HG03139 (cell line): ENCODE results near the gene MBTPS1.

ENCODE experiments used
- ATAC-seq: cut with Tn5 transposase; IDR thresholded peaks from one replicate; pipeline ENCODE4 v1.9.1; 2021; ENCODE audit not compliant: unreplicated experiment

Gene MBTPS1

DNA sequence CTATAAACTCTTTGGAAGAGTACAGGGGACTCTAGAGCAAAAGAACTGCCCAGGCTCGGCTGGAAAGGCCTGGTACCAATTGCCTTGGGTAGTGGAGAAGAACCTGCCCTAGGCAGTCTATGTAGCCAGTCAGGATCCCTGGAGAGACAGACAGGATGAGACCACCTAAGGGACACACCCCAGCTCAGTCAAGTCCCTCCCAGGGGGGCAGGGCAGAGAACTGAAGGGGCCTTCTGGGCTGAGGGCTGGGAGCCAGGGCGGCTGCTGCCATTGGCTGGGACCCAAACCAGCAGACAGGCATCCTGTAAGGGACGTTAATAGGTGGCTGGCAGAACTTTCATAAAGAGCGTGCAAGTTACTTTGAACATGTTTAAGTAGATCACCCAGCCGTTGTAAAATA, 61.4 kb downstream of the MBTPS1 start:
- no peak for ATAC-seq

DNA sequence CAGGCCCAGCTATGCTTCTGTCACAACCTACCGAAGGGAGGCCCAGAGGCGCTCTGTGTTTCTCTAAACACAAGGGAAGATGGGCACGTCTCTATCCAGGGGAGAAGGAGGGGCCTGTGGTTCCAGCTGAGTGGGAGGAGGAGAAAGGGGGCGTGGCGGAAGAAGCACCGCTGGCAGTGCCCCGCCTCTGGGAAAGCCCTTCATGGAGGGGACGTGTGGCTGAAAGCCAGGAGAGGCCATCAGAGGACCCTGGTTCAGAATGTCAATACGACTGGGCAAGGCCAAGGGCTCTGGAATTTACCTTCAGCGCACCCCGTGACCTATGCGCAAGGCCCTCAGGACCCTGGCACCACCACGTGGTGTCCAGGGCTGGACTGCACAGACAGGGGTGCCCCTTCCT, 61.8 kb downstream of the MBTPS1 start:
- no peak for ATAC-seq

DNA sequence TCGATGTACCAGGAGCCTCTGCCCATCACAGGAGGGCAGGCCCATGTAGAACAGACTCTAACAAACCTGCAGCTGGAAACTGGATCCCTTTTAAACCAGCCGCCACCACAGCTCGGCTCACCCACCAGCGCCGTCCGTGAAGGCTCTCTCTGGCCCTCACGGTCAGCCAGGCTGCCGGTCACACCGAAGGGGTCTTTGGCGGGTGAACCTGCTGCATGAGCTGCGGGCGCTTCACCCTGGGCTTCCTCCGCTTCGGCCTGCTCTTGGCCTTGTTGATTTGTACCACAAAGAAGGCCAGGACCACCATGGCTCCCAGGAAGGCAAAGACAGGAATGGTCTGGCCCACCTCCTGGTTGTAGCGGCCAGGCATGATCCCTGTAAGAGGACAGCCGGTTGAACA, 62.5 kb downstream of the MBTPS1 start:
- ATAC-seq = no peak

DNA sequence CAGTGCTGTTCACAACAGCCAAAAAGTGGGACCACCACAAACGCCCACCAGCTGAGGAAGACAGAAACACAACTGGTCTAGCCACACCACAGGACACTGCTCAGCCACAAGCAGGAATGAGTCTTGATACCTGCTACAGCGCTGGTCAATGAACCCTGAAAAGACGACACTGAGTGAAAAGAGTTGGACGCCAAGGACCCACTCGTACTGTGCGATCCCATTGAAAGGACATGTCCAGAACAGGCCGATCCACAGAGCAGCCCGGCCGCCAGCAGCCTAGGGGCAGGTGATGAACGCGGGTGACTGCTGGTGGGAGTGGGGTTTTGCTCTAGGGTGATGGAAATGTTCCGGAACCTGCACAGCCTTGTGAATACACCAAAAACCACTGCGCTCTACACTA, 63.5 kb downstream of the MBTPS1 start:
- no peak for ATAC-seq

DNA sequence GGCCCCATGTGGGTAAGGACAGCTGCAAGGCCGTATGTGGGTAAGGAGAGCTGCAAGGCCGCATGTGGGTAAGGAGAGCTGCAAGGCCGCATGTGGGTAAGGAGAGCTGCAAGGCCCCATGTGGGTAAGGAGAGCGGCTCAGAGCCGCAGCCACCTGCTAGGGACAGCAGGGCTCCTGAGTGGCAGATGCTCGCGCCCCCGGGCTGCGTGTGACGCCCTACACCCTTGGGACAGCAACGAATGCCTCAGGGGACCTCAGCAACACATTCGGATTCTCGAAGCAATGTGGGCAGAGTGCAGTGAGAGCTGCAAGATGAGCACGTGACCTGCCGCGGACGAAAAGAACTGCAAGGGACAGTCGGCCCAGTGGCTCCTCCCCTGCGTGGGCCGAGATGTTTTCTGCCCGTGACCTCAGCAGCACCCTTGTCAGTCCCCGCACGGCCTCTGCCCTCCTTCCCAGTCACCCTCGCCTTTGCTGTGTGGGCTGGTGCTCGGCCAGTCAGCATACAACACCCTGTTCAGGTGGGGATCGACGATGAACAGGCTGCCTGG, 64.6 kb downstream of the MBTPS1 start:
- ATAC-seq = no peak

DNA sequence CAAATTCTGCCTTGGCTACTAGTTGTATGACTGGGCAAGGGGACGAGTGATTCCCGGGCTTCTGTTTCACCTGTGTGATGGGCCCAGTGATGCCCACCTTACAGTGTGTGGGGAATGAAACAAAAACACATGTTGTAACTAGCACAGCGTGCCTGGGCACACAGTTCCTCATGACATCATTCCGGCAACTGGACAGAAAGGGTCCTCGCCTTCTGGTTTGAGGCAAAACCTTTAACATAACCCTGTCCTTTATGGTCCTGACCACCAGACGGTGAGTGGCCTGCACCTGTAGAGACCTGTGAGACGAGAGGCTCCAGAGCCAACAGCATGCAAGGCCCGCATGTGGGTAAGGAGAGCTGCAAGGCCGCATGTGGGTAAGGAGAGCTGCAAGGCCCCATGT, 66.4 kb downstream of the MBTPS1 start:
- no peak for ATAC-seq

DNA sequence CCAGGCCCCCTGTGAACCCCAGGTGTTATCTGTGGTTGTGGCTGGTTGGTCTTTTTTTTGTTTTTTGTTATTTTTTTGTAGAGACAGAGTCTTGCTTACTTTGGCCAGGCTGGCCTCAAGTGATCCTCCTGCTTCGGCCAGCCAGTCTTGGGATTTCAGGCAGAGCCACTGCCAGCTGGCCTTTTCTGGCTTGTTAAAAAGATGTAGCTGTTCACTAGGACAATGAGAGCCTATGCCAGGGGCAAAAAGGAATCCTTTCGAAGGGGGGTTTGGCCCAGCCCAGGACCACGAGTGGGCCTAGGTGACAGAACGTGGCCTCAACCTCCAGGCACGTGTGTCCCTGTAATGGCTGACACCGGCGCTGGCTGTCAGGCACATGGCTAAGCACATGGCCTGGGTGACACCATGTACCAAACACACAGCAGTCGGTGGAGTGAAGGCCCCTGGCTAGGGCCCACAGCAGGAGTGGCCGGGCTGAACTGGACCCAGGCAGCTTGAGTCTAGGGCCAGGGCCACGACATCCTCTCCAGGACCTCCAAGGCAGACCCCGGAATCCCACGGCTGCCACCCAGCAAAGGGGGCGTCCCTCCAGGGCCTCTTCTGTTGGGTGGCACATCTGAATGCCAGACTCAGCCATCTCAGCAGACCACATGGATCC, 67.2 kb downstream of the MBTPS1 start:
- no peak for ATAC-seq

DNA sequence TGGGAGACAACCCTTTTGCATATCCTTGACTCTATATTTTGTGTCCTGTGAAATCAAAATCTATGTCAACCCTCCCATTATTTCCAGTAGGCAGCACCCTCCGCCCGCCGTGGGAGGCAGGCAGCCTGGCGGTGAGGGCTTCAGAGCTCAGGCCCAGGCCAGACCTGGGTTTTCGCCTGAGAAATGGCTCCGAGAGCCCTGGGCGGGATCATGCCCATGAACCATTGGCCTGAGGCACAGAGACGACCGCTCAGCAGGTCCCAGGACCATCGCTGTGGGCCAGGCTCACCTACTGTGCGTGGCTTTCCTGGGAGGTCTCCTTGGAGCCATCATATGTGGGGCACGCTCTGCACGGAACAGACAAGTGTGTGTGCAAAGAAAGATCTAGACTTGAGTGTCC, 67.9 kb downstream of the MBTPS1 start:
- ATAC-seq = no peak

DNA sequence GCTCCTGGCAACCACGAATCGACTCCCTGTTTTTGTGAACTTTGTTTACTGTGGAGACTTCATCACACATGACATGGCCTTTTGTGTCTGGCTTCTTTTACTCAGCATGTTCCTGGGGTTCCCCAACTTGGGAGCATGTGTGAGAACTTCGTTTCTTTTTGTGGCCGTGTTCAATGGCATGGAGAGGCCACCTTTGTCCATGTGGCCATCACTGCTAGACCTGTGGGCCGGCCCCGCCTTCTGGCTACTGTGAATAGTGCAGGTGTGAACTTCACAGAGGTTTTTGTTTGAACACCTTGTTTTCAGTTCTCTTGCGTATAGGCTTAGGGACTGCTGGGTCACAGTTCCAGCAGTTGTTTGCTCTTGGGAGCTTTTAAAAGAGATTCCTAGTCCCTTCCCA, 68.5 kb downstream of the MBTPS1 start:
- no peak for ATAC-seq

DNA sequence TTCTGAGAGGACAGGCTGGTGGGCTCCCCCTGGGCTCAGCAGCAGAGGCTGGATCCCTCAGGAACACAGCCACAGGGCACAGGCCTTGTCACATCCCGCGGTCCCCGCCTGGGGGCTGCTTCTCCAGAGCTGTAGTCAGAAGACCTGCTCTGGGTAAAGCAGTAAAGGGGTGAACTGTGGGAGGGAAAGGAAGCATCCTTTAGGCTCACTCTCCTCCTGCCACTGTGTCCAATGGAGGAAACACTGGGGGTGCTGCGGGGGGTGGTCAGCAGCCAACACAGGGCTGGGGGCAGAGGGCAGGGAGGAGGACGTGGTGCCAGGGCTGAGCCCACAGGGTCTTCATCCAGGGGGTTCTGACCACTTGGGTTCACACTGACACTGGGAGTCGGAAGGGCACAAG, 69.1 kb downstream of the MBTPS1 start:
- no peak for ATAC-seq

DNA sequence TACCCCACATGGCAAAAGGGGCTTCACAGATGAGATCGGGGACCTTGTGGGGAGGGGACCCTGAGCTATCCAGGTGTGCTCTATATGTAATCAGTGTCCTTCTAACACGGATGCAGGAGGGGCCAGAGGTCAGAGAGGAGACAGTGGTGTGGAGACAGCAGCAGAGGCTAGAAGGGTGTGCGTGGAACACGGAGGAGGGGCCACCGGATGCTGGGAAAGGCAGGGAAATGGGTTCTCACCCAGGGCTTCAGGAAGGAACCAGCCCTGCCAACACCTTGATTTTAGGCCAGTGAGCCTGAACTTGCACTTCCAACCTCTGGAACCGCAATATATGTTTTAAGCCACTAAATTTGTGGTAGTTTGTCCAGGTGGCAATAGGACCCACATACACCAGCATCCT, 69.5 kb downstream of the MBTPS1 start:
- no peak for ATAC-seq

DNA sequence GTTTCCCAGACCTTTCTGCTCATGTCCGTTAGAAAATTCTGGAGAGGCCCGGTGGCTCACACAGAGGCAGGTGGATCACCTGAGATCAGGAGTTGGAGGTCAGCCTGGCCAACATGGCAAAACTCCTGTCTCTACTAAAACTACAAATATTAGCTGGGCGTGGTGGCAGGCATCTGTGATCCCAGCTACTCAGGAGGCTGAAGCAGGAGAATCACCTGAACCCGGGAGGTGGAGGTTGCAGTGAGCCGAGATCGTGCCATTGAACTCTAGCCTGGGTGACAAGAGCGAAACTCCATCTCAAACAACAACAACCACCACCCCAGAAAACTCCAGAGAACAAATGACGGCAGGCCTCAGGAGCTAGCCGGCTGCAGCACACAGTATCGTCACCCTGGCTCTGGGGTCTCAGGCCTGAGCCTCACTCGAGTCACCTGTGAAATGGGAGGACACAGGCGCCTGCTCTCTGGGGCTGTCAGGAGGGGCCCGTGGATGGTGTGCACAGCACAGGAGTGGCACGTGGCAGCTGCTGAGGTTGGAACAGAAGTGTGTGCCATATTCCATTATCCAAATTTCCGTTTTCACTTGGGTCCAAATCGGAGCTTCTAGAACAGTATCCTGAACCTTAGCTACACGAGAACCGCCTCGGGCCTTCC, 70.8 kb downstream of the MBTPS1 start:
- ATAC-seq = no peak

DNA sequence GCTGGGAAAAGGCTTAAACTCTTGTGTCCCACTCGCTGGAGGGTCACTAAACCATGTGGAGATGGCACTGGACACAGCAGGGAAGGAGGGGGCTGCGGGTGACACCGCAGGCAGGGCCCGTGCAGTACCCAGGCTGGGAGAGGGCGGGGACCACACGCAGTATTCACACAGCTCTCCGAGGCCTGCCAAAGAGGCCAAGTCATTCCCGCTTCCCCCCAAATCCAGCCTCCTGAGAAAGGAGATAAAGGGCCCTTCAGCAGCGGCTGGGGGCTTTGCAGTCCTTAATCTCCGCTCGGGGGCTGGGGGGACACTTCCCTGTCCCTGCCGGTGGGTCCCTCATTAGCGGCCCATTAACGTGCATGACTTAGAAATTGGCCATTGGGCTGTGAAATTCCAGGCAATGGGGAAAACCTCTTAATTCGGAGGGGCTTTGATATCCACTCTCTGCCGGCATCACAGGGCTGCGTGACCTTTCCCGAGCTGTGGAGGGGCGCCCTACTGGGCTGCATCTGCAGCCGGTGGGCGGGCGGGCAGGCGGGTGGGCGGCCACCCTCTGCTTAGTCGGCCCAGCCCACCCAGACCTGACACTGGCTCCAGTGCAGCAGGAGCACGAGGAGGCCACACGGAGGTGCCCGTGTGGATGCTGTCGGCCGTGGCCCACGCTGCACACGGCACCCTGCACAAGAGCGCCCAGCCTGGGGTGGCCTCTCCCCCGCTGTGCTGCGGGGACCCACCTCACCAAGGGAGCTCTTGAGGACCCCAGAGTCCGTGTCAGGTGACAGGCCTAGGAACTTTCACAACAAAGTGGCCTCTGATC, 71.5 kb downstream of the MBTPS1 start:
- ATAC-seq = no peak

DNA sequence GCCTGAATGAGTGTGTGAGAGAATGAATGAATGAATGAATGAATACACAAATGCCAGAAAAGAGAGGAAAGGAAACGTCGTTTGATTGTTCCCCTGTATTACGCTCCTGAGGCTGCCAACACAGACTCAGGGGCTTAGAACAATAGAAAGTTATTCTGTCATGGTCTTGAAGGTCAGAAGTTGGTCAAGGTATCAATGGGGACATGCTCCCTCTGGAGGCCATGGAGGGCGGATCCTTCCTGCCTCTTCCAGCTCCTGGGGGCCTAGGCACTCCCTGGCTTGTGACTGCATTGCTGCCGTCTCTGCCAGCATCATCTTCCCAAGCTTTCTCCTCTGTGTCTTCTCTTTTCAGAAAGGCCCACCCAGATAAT, 72.6 kb downstream of the MBTPS1 start:
- ATAC-seq = no peak

DNA sequence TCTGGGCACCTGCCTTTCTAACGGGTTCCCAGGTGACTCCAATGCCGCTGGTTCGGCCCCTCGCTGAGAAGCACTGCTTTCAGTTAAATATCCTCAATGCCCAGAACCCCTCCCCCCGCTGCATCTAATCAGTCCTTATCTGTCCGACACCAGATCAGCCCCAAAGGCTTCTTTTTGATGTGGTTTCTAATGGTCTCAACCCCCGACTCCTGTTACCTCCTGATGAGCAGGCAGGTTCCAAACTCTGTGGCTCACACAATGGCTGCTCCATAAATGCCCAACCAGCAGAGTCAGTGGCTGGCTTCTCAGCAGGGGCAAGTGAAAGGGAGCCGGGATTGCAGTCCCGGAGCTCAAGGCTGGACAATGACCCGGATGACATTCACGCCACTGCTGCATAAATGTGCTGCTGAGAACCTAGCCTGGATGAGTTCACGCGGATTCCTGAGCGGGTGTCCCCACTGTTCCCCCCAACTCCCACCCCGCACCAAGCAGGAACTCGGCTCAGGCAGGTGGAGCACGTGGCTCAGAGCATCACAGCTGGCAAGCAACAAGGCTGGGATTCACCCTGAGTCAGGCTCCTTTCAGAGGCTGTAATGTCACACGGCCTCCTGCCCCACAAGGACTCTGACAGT, 73.1 kb downstream of the MBTPS1 start:
- no peak for ATAC-seq

DNA sequence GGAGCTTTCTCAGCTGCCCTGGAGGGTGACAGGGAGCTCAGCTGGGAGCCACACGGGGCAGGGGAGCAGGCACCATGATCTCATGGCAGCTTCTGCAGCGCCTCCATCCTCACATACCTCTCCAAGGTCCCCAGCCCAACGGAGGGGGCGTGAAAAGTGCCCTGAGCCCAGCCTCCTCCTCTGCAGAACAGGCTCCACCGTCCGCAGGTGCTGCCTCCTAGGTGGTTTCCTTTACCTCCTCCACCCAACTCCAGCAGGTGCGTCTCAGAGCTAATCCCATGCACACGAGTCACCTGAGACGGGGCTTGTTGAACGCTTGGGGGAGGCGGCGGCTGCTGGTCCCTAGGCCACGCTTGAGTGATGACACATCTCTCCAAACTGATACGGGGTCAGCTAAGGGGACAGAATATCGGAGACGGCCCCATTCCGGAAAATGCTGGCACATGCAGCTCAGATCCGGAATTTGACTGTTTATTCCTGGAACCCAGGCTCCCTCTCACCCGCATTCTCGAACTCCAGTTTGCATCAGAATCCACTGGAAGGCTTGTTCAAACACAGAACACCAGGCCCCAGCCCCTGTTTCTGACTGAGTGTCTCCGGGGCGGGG, 73.8 kb downstream of the MBTPS1 start:
- ATAC-seq = no peak

DNA sequence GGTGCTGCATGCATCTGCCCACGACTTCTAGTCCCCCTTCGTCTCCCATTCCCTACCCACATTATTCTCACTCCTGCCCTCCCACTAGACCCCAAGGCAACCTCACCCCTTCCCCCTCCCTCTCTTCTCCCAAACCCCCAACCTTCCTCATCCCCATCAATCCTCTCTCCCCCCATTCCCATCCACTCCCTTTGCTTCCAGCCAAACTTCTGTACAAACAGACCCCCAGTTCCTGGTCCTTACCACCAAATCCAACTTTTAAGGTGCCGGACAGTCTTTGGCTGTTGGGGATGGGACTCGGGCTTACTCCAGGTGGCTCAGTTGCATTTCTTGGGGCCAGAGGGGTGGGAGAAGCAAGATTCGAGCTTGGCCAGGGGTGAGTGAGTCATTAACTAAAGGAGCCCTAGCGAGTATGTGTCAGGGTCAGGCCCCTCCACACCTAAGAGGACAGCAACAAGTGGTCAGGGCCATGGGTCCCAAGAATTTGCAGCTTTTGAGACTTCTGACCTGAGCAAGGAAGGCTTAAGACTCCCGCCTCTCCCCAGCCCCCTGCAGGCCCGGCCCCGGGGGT, 74.3 kb downstream of the MBTPS1 start, which contains the start of gene SLC38A8:
Gene SLC38A8, minus strand, starts transcription at position 488 of the 571 bp plus-strand sequence. CDS start 638 bp downstream, outside the sequence.
- no peak for ATAC-seq

DNA sequence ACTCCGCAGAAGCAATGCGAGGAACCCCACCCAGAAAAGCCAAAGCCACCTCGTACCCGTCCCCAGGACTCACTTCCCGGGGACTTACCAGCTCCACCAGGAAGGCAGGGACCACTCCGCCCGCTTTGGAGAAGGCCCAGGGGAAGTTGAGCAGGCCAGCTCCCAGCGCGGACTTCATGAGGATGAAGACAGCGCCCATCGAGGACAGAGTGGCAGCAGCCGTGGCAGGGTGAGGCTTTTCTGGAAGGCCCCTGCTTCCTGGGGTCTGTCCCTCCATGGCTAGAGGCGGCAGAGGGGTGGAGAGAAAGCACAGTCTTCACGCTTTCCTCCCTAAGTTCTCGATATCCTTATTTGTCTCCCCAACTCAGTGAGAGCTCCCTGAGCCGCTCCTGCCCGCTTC, 74.9 kb downstream of the MBTPS1 start:
- no peak for ATAC-seq

DNA sequence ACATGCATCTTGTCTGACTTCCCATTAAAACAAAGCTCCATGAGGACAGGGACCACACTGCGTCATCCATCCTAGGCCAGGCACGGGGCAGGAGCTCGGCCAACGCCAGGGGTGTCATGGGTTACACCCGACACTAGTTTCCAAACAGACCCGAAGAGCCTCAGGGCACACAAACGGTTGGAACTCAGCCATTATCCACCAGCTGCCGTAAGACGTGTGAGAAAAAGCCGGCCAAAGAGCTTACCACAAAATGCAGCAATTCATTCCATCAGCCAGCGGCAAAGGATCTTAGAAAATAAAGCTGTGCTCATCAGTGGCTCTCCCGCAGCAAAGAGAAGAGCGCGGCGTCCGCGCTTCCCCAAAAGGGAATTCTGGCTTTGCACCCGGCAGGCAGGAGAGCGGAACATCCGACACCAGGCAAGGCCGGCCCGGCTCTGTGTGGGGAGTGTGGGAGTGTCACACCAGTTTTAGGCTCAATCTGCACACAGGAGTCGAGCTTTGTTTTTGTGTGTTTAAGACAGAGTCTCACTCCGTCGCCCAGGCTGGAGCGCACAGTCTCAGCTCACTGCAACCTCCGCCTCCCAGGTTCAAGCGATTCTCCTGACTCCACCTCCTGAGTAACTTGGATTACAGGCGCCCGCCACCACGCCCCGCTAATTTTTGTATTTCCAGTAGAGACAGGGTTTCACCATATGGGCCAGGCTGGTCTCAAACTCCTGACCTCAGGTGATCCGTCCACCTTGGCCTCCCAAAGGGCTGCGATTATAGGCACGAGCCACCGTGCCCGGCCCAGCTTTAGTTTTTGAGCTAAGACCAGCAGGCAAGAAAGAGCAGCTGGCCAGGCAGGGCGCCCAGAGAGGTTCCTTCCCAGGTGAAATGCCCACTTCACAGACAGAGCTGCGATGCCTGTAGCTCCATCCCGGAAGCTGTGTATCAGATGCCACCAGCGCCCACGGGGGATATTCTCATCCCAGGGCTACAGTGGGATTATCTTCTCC, 75.6 kb downstream of the MBTPS1 start:
- ATAC-seq = no peak
